ENCODE results near the gene PTPA. TPM values are rescaled to one million over a fixed set of nuclear protein-coding genes. Genes with fewer than 3 reads are reported as not detected.
"Not testable (repeated sequence)": the region's sequence is repeated elsewhere in the genome, so short reads cannot be mapped to it uniquely, and the experiment has no call there.

The PTPA gene
- polyA plus RNA-seq, 5 donors = 118 to 167 (median 126) TPM

- DNase-seq = peak; percentile 89
Measured at GRCh38 chr9:129174724-129175514, 63.7 kb downstream of the PTPA start.

GRCh38 chr9:129175515-129175824, 64.3 kb downstream of the PTPA start:
- DNase-seq = no peak

GRCh38 chr9:129175825-129176633, 64.8 kb downstream of the PTPA start:
- peak; percentile 94 to 95 for DNase-seq

- no peak for DNase-seq
Measured at GRCh38 chr9:129176701-129177442, 65.7 kb downstream of the PTPA start.

- DNase-seq = no peak
Measured at GRCh38 chr9:129177443-129177790, 66.2 kb downstream of the PTPA start.

GRCh38 chr9:129177791-129178567, 66.8 kb downstream of the PTPA start, which contains the start of gene IER5L:
IER5L (minus strand) TSS chr9:129178261; CDS start chr9:129178052, 209 bp downstream.
- peak; percentile 95 to 96 for DNase-seq

GRCh38 chr9:129178568-129179382, 67.6 kb downstream of the PTPA start:
- DNase-seq = no peak

- DNase-seq = no peak
Measured at GRCh38 chr9:129181246-129181645, 70.0 kb downstream of the PTPA start.

- no peak for DNase-seq
Measured at GRCh38 chr9:129182122-129182521, 70.9 kb downstream of the PTPA start.

GRCh38 chr9:129182625-129183494, 71.6 kb downstream of the PTPA start:
- no peak for DNase-seq

GRCh38 chr9:129183495-129184218, 72.4 kb downstream of the PTPA start:
- no peak for DNase-seq

GRCh38 chr9:129184219-129184524, 73.0 kb downstream of the PTPA start:
- DNase-seq = no peak

- no peak for DNase-seq
Measured at GRCh38 chr9:129184596-129185122, 73.4 kb downstream of the PTPA start.

GRCh38 chr9:129185402-129185801, 74.2 kb downstream of the PTPA start:
- no peak for DNase-seq

- no peak for DNase-seq
Measured at GRCh38 chr9:129185991-129186390, 74.8 kb downstream of the PTPA start.

GRCh38 chr9:129187042-129187441, 75.8 kb downstream of the PTPA start:
- no peak for DNase-seq

GRCh38 chr9:129189971-129190370, 78.8 kb downstream of the PTPA start:
- DNase-seq = not testable (repeated sequence)

- no peak for DNase-seq
Measured at GRCh38 chr9:129191234-129191633, 80.0 kb downstream of the PTPA start.

GRCh38 chr9:129193655-129194054, 82.4 kb downstream of the PTPA start:
- no peak for DNase-seq

Data from right lung (tissue), 5 donors.